DOHH2 (cell line): ENCODE results near the gene SLC44A1.

Source experiments
- EZH2phosphoT487 ChIP-seq: fragments of 200-600 bp; sonication (generic); IDR thresholded peaks from 2 replicates; pipeline ENCODE4 v1.6.1; 2017; ENCODE audit warnings: borderline replicate concordance, mild to moderate bottlenecking, antibody characterized with exemption, low read length, moderate library complexity, mixed read lengths
- TF ChIP-seq, protein P1 (sequence below): fragments of 200-600 bp; sonication (generic); IDR thresholded peaks from one replicate; pipeline ENCODE4 v1.5.1; 2014; ENCODE audit warnings: antibody characterized with exemption, mild to moderate bottlenecking, low read depth, low read length; ENCODE audit not compliant: poor library complexity, severe bottlenecking

DNA sequence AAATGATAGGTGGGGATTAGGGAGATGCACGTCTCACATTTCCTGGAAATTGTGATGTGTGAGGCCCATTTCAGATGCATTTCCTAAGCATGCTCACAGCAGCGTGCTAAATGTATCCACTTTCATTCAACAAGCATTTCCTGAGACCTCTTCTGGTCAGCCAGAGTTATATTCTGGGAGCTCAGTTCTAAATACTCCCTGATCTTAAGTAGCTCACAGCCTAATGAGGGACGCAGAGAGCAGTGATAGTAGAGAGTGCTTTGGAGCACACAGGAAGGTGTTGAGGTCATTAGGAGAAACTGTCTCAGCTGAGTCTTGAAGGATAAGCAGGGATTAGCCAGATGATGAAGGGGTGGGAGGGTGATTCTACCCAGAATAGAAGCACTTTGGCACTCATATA is 157.2 kb downstream of the SLC44A1 start:
- TF ChIP-seq, protein P1, sequence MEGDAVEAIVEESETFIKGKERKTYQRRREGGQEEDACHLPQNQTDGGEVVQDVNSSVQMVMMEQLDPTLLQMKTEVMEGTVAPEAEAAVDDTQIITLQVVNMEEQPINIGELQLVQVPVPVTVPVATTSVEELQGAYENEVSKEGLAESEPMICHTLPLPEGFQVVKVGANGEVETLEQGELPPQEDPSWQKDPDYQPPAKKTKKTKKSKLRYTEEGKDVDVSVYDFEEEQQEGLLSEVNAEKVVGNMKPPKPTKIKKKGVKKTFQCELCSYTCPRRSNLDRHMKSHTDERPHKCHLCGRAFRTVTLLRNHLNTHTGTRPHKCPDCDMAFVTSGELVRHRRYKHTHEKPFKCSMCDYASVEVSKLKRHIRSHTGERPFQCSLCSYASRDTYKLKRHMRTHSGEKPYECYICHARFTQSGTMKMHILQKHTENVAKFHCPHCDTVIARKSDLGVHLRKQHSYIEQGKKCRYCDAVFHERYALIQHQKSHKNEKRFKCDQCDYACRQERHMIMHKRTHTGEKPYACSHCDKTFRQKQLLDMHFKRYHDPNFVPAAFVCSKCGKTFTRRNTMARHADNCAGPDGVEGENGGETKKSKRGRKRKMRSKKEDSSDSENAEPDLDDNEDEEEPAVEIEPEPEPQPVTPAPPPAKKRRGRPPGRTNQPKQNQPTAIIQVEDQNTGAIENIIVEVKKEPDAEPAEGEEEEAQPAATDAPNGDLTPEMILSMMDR, result no peak
- no peak for TF ChIP-seq EZH2phosphoT487
